ENCODE measurements around the gene TPM4. TPM values are rescaled to one million over a fixed set of nuclear protein-coding genes. Genes with fewer than 3 reads are reported as not detected.

TPM4 gene
- total RNA-seq, 4 donors from 2014 or later, result 101 to 296 (median 151) TPM

DNA sequence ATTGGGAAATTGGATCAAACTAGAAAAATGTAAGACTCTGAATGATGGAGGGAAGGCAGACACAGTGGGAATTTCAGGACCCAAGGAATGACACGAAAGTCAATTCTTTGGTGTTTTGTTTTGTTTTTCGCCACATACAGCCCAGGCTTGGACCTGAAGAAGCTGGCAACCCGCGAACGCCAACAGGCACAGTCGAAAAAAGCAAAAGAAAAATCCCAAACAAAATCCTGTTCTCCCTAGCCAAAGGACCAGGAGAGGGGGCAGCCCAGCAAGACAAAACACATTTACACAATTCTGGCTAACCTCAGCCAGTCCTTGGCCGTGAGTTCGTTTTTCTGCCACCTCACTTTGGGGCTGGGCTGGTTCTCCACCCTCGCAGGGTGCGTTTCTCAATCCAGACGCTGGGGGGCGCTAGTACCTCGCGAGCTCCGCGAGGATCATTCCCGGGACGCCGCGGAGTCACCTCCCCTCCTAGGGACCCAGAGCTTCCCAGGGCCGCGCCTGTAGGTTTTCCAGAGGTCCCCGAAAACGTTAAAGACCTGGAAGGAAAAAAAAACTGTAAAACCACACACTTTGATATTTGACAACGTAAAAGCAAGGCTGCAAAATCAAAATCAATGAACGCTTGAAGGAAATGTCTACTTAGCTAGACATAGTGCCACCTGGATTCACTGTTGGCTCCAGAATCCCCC is 34.9 kb upstream of the TPM4 start:
- Histone ChIP-seq H3K9me3 (no peaks in the 10 kb centered on the region), H3K4me3 (replicated peaks in 1 of 3) (no peak overlapping the region), H3K4me1 (no peaks in the 10 kb centered on the region), H3K27me3 (no peaks in the 10 kb centered on the region), H3K36me3 (no peaks in the 10 kb centered on the region), H3K27ac (no peak overlapping the region)
- TF ChIP-seq, protein P1, sequence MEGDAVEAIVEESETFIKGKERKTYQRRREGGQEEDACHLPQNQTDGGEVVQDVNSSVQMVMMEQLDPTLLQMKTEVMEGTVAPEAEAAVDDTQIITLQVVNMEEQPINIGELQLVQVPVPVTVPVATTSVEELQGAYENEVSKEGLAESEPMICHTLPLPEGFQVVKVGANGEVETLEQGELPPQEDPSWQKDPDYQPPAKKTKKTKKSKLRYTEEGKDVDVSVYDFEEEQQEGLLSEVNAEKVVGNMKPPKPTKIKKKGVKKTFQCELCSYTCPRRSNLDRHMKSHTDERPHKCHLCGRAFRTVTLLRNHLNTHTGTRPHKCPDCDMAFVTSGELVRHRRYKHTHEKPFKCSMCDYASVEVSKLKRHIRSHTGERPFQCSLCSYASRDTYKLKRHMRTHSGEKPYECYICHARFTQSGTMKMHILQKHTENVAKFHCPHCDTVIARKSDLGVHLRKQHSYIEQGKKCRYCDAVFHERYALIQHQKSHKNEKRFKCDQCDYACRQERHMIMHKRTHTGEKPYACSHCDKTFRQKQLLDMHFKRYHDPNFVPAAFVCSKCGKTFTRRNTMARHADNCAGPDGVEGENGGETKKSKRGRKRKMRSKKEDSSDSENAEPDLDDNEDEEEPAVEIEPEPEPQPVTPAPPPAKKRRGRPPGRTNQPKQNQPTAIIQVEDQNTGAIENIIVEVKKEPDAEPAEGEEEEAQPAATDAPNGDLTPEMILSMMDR (IDR thresholded peaks at IDR 0.05), result peak; percentile 74 to 97 (median 84)
- TF ChIP-seq POLR2A (IDR thresholded peaks at IDR 0.05), result no peak
- intact Hi-C loops (cut with DNase I), result loop anchor here (2.0 kb wide), 1 partner anchor 141 kb away; no protein-coding TSS in a partner anchor
- peak; percentile 55 to 69 for DNase-seq
- 9 to 12% methylated on average over 26 of the region's 26 CpGs for WGBS, 2 donors

DNA sequence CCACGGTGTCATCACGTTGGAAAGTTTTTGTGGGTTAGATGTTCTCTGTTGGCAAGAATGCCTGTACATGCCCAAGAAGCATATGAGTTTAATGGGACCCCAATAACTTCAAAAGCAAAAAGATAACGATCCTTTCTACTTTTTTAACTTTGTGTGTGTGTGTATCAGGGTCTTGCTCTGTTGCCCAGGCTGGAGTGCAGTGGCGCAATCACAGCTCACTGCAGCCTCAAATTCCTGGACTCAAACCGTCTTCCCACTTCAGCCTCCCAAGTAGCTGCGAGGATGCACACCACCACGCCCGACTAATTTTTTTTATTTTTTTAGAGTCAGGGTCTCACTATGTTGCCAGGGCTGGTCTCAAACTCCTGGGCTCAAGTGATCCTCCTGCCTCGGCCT is 34.3 kb upstream of the TPM4 start:
- Histone ChIP-seq H3K27ac (no peak overlapping the region), H3K36me3 (no peaks in the 10 kb centered on the region), H3K4me3 (replicated peaks in 1 of 3) (no peak overlapping the region), H3K27me3 (no peaks in the 10 kb centered on the region), H3K9me3 (no peaks in the 10 kb centered on the region), H3K4me1 (no peaks in the 10 kb centered on the region)
- intact Hi-C loops (cut with DNase I), result loop anchor here (2.0 kb wide), 1 partner anchor 141 kb away; no protein-coding TSS in a partner anchor
- no peak for TF ChIP-seq POLR2A (IDR thresholded peaks at IDR 0.05)
- TF ChIP-seq, protein P1 (IDR thresholded peaks at IDR 0.05), result no peak
- WGBS, 2 donors, result 59 to 60% methylated on average over 9 of the region's 9 CpGs
- DNase-seq, result no peak

DNA sequence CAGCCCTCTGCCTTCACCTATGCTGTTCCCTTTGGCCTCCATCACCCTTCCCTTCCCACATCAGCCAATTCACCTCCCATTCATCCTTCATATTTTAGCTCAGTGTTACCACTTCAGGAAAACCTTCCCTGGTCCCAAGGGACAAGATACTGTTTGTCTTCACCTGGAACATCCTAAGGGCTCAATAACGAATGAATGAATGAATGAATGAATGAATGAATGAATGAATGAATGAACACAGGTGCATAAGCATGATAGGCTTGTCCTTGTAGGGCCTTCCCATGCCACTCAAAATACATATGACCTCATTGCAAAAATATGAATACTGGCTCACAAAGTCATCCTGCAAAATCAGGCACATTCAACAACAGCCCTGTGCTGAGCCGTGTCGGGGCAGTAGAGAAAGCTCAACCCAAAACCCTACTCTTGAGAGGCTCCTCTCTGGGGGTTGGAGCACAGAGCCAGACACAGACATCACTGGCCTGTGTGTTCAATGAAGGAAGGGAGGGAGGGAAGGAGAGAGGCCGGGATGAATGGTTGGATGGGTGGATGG is 33.7 kb upstream of the TPM4 start:
- H3K27me3 ChIP-seq, result no peaks in the 10 kb centered on the region
- no peak for DNase-seq
- no peak overlapping the region for H3K4me3 ChIP-seq (replicated peaks in 1 of 3)
- intact Hi-C loops (cut with DNase I), result no loop called here
- TF ChIP-seq, protein P1 (IDR thresholded peaks at IDR 0.05), result no peak
- no peak for TF ChIP-seq POLR2A (IDR thresholded peaks at IDR 0.05)
- no peaks in the 10 kb centered on the region for H3K9me3 ChIP-seq
- H3K36me3 ChIP-seq, result no peaks in the 10 kb centered on the region
- WGBS, 2 donors, result 37 to 48% methylated on average over 4 of the region's 4 CpGs
- H3K4me1 ChIP-seq, result no peaks in the 10 kb centered on the region
- no peak overlapping the region for H3K27ac ChIP-seq

DNA sequence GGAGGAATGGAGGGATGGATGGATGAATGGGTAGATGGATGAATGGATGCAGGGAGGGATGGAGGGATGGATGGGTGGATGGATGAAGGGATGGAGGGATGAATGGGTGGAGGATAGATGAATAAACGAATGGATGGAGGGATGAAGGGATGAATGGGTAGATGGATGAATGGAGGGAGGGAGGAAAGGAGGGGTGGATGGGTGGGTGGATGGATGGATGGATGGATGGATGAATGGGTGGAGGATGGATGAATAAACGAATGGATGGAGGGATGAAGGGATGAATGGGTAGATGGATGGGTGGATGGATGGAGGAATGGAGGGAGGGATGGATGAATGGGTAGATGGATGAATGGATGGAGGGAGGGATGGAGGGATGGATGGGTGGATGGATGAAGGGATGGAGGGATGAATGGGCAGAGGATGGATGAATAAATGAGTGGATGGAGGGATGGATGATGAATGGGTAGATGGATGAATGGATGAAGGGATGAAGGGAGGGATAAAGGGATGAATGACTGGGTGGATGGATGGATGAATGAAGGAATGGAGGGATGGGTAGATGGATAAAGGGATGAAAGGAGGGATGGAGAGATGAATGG is 33.0 kb upstream of the TPM4 start:
- Histone ChIP-seq H3K4me1 (no peaks in the 10 kb centered on the region), H3K9me3 (no peaks in the 10 kb centered on the region), H3K27me3 (no peaks in the 10 kb centered on the region), H3K27ac (no peak overlapping the region), H3K36me3 (no peaks in the 10 kb centered on the region), H3K4me3 (replicated peaks in 1 of 3) (no peak overlapping the region)
- intact Hi-C loops (cut with DNase I), result no loop called here
- TF ChIP-seq, protein P1 (IDR thresholded peaks at IDR 0.05), result no peak
- TF ChIP-seq POLR2A (IDR thresholded peaks at IDR 0.05), result no peak
- DNase-seq, result no peak
- WGBS, 2 donors, result 30 to 58% methylated on average over 2 of the region's 2 CpGs

DNA sequence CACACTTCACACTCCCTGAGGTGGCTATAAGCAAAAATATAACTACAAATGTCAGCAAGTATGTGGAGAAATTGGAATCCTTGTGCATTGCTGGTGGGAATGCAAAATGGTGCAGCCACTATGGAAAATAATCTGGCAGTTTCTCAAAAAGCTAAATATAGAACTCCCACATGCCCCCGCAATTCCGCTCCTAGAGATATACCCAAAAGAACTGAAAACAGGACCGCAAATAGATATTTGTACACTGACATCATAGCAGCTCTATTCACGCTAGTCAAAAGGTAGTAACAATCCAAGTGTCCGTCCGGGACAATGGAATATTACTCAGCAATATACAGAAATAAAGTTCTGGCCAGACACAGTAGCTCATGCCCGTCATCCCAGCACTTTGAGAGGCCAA is 31.5 kb upstream of the TPM4 start:
- no peaks in the 10 kb centered on the region for H3K36me3 ChIP-seq
- no peak overlapping the region for H3K27ac ChIP-seq
- no peaks in the 10 kb centered on the region for H3K27me3 ChIP-seq
- H3K4me3 ChIP-seq (replicated peaks in 1 of 3), result no peak overlapping the region
- WGBS, 2 donors, result 85 to 86% methylated on average over 7 of the region's 7 CpGs
- intact Hi-C loops (cut with DNase I), result no loop called here
- no peak for TF ChIP-seq POLR2A (IDR thresholded peaks at IDR 0.05)
- TF ChIP-seq, protein P1 (IDR thresholded peaks at IDR 0.05), result no peak
- DNase-seq, result no peak
- H3K4me1 ChIP-seq, result no peaks in the 10 kb centered on the region
- H3K9me3 ChIP-seq, result no peaks in the 10 kb centered on the region

All from thyroid gland (tissue), 4 donors.